HCT116 (cell line): ENCODE measurements around the gene PNMA6A.
"Not testable (repeated sequence)": the region's sequence is repeated elsewhere in the genome, so short reads cannot be mapped to it uniquely, and the experiment has no call there.

Experiments
- ELF1 ChIP-seq: IDR thresholded peaks from 2 replicates; pipeline ENCODE4 v1.6.1; 2012; ENCODE audit warnings: low read depth, borderline replicate concordance
- EZH2 ChIP-seq: fragments of 200-600 bp; sonication (generic); IDR thresholded peaks from 2 replicates; pipeline ENCODE4 v1.6.1; 2017; ENCODE audit warnings: antibody characterized with exemption, mixed run types
- REST ChIP-seq: IDR thresholded peaks from 2 replicates; pipeline ENCODE4 v1.6.1; 2012; ENCODE audit warnings: low read depth
- ZBTB33 ChIP-seq: IDR thresholded peaks from 2 replicates; pipeline ENCODE4 v1.6.1; 2011; ENCODE audit warnings: mild to moderate bottlenecking, low read length, moderate library complexity; ENCODE audit not compliant: insufficient replicate concordance; ENCODE audit errors: extremely low read depth
- TF ChIP-seq, protein P1 (sequence below), 3 experiments: fragments of 200-600 bp in 1 of 3; sonication (generic) in 1 of 3; IDR thresholded peaks in 2 of 3; conservative IDR thresholded peaks in 1 of 3; 2 replicates each; pipeline ENCODE4 v1.5.1; 2012 to 2017; ENCODE audit warnings: low read depth in 2 of 3, low read length in 2 of 3, antibody characterized with exemption in 1 of 3, borderline replicate concordance in 1 of 3, control low read depth in 1 of 3, mild to moderate bottlenecking in 1 of 3, mixed read lengths in 1 of 3, mixed run types in 1 of 3, moderate library complexity in 1 of 3; ENCODE audit not compliant: insufficient read depth in 1 of 3

GRCh38 chrX:153028487-153028886 lies 43.8 kb upstream of the PNMA6A start:
- not testable (repeated sequence) for TF ChIP-seq REST, ELF1, ZBTB33, EZH2
- TF ChIP-seq, protein P1, sequence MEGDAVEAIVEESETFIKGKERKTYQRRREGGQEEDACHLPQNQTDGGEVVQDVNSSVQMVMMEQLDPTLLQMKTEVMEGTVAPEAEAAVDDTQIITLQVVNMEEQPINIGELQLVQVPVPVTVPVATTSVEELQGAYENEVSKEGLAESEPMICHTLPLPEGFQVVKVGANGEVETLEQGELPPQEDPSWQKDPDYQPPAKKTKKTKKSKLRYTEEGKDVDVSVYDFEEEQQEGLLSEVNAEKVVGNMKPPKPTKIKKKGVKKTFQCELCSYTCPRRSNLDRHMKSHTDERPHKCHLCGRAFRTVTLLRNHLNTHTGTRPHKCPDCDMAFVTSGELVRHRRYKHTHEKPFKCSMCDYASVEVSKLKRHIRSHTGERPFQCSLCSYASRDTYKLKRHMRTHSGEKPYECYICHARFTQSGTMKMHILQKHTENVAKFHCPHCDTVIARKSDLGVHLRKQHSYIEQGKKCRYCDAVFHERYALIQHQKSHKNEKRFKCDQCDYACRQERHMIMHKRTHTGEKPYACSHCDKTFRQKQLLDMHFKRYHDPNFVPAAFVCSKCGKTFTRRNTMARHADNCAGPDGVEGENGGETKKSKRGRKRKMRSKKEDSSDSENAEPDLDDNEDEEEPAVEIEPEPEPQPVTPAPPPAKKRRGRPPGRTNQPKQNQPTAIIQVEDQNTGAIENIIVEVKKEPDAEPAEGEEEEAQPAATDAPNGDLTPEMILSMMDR (IDR thresholded peaks at IDR 0.05 in 2 of 3, conservative IDR thresholded peaks at IDR 0.05 in 1 of 3; ENCODE audit: borderline replicate concordance in 1 of 3, insufficient read depth in 1 of 3, low read depth in 2 of 3, low read length in 2 of 3), result not testable (repeated sequence)
